GM21381 (cell line): ENCODE data around the gene MAN1A2.

Experiments
- ATAC-seq: cut with Tn5 transposase; IDR thresholded peaks from one replicate; pipeline ENCODE4 v1.9.1; 2021; ENCODE audit warnings: mild to moderate bottlenecking, moderate library complexity; ENCODE audit not compliant: unreplicated experiment

The MAN1A2 gene

DNA sequence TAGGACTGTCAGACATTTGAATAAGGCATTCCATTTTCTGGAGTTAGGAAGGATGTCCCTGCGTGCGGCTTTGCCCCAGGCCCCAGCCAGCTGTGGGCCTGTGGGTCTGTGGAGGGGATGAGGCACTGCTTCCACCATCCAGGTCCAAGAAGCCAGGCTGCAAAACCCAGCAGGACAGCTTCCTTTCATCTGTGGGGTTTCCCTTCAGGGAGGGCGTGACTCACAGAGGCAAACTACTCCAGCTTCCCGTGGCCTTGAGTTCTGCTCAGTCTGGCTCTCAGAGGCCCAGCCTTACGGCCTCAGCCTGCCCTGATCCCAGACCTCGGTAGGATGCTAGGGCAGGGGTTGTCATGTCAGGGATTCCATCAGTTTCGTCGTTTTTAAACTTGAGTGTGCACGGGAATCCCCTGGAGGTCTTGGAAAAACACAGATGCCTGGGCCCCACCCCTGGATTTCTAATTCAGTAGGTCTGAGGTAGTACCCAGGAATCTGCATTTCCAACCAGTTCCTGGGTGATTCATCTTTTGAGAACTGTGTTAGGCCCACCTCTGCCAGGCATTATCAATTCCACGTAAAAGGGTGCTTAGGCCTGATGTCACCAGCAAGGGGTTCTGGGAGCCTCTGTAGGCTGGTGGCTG, 206.3 kb downstream of the MAN1A2 start:
- no peak for ATAC-seq

DNA sequence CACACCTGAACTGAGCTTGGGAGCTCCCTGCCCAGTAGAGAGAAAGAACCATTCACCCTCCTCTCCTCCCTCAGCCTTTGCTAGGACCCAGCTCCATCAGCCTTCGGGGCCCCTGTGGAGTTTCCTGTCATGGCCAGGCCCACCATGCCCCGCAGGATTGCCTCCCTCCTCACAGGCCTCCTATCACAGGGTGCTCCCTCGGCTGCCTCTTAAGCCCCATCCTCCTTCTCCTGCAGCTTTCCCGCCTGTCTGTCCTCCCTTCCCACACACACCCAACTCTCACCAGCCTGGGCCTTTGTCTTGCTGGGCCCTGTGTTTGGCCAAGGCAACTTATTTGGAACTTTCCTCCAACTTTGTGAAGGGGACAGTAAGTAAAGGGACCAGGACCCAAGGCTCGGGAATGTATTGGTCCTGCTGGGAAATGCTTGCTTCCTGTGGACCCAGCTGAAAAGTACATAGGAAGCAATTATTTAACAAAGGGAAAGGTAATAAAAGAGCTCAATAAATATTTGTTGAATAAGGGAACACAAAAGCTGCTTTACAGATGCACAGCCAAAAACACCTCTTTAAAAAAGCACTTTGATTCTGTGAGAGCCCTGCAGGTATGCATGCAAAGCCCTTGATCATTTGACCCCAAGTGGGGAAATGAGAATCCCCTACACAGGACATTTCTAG, 207.0 kb downstream of the MAN1A2 start:
- no peak for ATAC-seq

DNA sequence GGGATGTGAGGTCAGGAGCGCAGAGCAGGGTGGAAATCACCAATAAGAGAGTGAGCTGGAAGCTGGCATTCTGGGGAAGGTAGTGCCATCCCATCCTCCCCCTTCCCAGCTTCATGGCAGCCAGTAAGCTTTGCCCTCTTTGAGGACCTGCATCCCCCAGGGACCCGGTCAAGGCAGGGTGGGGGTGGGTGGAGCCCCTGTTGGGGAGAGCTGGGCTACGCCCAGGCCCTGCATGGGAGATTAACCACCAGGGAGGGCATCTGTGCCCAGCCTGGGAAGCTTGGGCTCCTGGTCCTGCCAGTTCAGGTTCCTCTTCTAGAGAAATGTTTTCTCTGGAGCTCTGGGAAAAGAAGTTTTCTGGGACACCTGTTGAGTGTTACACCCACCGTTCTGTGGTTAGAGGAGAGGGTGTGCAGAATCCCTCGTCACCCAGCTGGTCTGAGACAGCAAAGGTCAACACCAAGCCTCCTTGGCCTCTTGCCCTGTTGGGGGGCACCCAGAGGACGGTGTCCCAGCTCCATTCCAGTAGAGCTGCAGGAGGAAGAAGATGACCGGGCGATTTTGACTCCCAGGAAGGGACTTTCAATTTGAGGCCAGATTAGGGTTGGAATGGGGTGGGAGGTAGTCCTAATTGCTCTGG, 208.5 kb downstream of the MAN1A2 start:
- no peak for ATAC-seq

DNA sequence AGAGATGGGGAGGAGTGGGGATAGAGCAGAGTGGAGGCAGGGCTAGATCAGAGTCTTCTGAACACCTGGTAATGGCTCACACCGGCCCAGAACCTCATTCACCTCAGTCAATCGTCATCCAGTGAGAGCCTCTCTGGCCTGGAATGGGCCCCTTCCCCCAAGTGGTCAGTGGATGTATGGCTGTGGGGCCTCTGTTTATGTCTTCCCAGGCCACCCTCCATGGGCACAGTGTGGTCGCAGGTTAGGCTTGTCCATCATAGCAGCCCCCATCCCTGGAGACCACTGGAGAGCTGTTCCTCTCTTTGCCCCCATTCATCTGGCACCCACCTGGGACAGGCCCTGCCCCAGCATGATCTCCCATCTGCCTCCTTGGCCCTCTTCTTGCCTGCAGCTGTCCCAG, 209.0 kb downstream of the MAN1A2 start:
- no peak for ATAC-seq

DNA sequence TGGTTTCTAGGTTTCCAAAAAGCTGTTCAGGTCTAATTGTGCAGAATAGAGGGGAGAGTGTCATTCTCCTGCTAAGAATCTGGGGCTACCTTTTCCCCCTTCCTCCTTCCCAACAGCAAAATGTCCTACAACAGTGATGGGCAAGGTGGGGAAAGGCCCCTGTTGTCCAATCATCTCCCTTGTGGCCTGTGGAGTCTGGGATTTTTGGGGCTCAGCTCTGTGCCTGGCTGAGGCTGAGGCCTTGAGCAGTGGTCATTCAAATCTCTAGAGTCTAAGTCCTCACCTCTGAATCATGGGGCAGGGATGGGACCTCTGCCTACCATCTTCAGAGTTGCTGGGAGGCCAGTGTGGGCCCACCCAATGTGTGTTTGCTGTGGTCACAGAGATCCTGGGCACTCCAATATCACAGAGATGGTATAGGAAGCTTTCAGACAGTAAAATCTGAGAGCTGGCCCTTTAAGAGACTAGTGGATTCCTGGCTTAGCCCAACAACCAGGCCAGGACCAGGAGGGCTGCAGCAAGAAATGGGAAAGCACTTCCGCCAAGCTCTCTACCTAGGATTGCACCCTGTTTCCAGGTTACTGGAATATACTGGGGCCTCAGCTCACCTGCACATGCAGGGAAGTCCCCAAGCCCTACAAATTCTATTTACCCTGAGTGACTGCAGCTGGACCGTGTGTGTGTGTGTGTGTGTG, 210.1 kb downstream of the MAN1A2 start:
- no peak for ATAC-seq

DNA sequence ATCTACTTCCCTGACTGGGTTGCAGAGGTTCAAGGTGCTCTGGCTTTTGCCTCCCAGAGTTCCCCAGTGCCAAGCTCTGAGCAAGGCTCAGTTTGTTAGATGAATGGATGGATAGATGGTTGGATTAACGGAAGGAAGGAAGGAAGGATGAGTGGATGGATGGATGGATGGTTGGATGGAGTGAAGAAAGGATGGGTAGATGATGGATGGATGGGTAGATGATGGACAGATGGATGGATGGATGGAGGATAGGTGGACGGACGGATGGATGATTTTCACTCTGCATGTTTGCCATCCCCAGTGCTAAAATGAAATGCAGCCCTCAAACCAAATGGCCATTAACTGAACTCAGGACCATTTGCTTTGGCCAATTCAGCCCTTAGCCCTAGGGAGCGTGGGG, 211.2 kb downstream of the MAN1A2 start:
- no peak for ATAC-seq
